ENCODE data around the gene DTNBP1. TPM values are rescaled to one million over a fixed set of nuclear protein-coding genes. Genes with fewer than 3 reads are reported as not detected.

The DTNBP1 gene
- polyA plus RNA-seq, 2 of the 4 experiments (the other 2 are of a cell fraction), result 8.4 to 8.7 TPM

- DNase-seq (ENCODE audit: low read depth in 1 of 2, low spot score in 1 of 2) (no peak), ATAC-seq (no peak), FAIRE-seq (no peak)
- TF ChIP-seq POLR2AphosphoS2 (conservative IDR thresholded peaks at IDR 0.05; ENCODE audit: low read length), result no peak
- TF ChIP-seq TFCP2L1 (CRISPR knock-in tag; IDR thresholded peaks at IDR 0.05), result no peak
- TF ChIP-seq FOSB (CRISPR knock-in tag; IDR thresholded peaks at IDR 0.05), result no peak
- TF ChIP-seq ZSCAN20 (CRISPR knock-in tag; IDR thresholded peaks at IDR 0.05), result no peak
- TF ChIP-seq MYC (IDR thresholded peaks at IDR 0.05; ENCODE audit: borderline replicate concordance, low read length), result no peak
- no peak for TF ChIP-seq NFE2L2 (conservative IDR thresholded peaks at IDR 0.05; ENCODE audit: low read length)
- no peak for TF ChIP-seq CTCF (IDR thresholded peaks at IDR 0.05)
- TF ChIP-seq RCOR1 (IDR thresholded peaks at IDR 0.05; ENCODE audit: low read depth, low read length), result no peak
- no peak for TF ChIP-seq CBX2 (IDR thresholded peaks at IDR 0.05; ENCODE audit: borderline replicate concordance, low read depth)
- TF ChIP-seq SREBF2 (IDR thresholded peaks at IDR 0.05), result no peak
- no peak for TF ChIP-seq HOXB13 (CRISPR knock-in tag; IDR thresholded peaks at IDR 0.05; ENCODE audit: low read depth)
- CTCF ChIA-PET, result interaction anchor here (1.0 kb wide), 1 partner anchor 133 kb away, joined by 3 read pairs; no protein-coding TSS in a partner anchor
- POLR2A ChIA-PET, result no interaction called here
- H3K4me2 ChIP-seq, result no peak overlapping the region
- no peak overlapping the region for H3K27ac ChIP-seq
- no peaks in the 10 kb centered on the region for H3K4me1 ChIP-seq
- no peak overlapping the region for H3K4me3 ChIP-seq
- H3K9me3 ChIP-seq, result no peaks in the 10 kb centered on the region
These were observed 15.7 kb upstream of the DTNBP1 start for GRCh38 chr6:15678514-15678913.

- DNase-seq (ENCODE audit: low read depth in 1 of 2, low spot score in 1 of 2) (no peak), FAIRE-seq (no peak), ATAC-seq (no peak)
- ChIA-PET CTCF (no interaction called here), POLR2A (no interaction called here)
- Histone ChIP-seq H3K9me3 (no peaks in the 10 kb centered on the region), H3K27ac (no peak overlapping the region), H3K4me3 (no peak overlapping the region), H3K4me2 (no peak overlapping the region), H3K4me1 (no peaks in the 10 kb centered on the region)
- WGBS (ENCODE audit: missing lambda C conversion rate), result 47% methylated on average over 5 of the region's 6 CpGs
- no peak for TF ChIP-seq HEYL (CRISPR knock-in tag; IDR thresholded peaks at IDR 0.05)
- TF ChIP-seq USF2 (IDR thresholded peaks at IDR 0.05), result no peak
- TF ChIP-seq JUN (IDR thresholded peaks at IDR 0.05), result no peak
- TF ChIP-seq MAX (IDR thresholded peaks at IDR 0.05), result no peak
- TF ChIP-seq ESRRA (IDR thresholded peaks at IDR 0.05; ENCODE audit: borderline replicate concordance, low read length), result no peak
- no peak for TF ChIP-seq SREBF2 (IDR thresholded peaks at IDR 0.05)
- no peak for TF ChIP-seq MAFK (IDR thresholded peaks at IDR 0.05; ENCODE audit: partially characterized antibody)
- no peak for TF ChIP-seq NPAS2 (CRISPR knock-in tag; IDR thresholded peaks at IDR 0.05; ENCODE audit: borderline replicate concordance)
- TF ChIP-seq RCOR1 (IDR thresholded peaks at IDR 0.05; ENCODE audit: low read depth, low read length), result no peak
- no peak for TF ChIP-seq RNF2 (IDR thresholded peaks at IDR 0.05; ENCODE audit: borderline replicate concordance, low read depth)
- no peak for TF ChIP-seq KDM5A (IDR thresholded peaks at IDR 0.05)
These were observed 15.0 kb upstream of the DTNBP1 start for GRCh38 chr6:15677822-15678221.

- TF ChIP-seq ZFP36 (IDR thresholded peaks at IDR 0.05; ENCODE audit: borderline replicate concordance, partially characterized antibody), result no peak
- TF ChIP-seq MAFK (IDR thresholded peaks at IDR 0.05; ENCODE audit: partially characterized antibody), result no peak
- TF ChIP-seq ELK1 (IDR thresholded peaks at IDR 0.05; ENCODE audit: low read depth, low read length), result no peak
- no peak for TF ChIP-seq TFCP2L1 (CRISPR knock-in tag; IDR thresholded peaks at IDR 0.05)
- no peak for TF ChIP-seq CBX8 (IDR thresholded peaks at IDR 0.05)
- no peak for TF ChIP-seq NR3C1 (IDR thresholded peaks at IDR 0.05)
- TF ChIP-seq ATOH8 (CRISPR knock-in tag; IDR thresholded peaks at IDR 0.05; ENCODE audit: low read depth), result no peak
- DNase-seq (ENCODE audit: low read depth in 1 of 2, low spot score in 1 of 2), result no peak
- POLR2A ChIA-PET, result no interaction called here
- FAIRE-seq, result no peak
- 33% methylated on average over 3 of the region's 3 CpGs for WGBS (ENCODE audit: missing lambda C conversion rate)
- CTCF ChIA-PET, result interaction anchor here (1.5 kb wide), 1 partner anchor 16 kb away, joined by 3 read pairs; no protein-coding TSS in a partner anchor
- Histone ChIP-seq H3K27ac (no peak overlapping the region), H3K4me1 (no peaks in the 10 kb centered on the region), H3K4me2 (no peak overlapping the region), H3K9me3 (no peaks in the 10 kb centered on the region), H3K4me3 (no peak overlapping the region)
- ATAC-seq, result no peak
These were observed 12.8 kb upstream of the DTNBP1 start for GRCh38 chr6:15675536-15676220.
